H1 (cell line): ENCODE data around the gene PGP. TPM values are rescaled to one million over a fixed set of nuclear protein-coding genes. Genes with fewer than 3 reads are reported as not detected.

ENCODE experiments used
- CTCF ChIA-PET: fragments of 300-600 bp; sonication (Branson Sonifier 250); formaldehyde crosslinking; loops from one replicate; lab custom pipeline; 2021; ENCODE audit not compliant: partially characterized antibody; lab: Charles Lee
- POLR2A ChIA-PET: fragments of 300-600 bp; sonication (Branson Sonifier 250); formaldehyde crosslinking; loops from one replicate; lab custom pipeline; 2021; ENCODE audit warnings: inconsistent platforms; ENCODE audit not compliant: partially characterized antibody; lab: Charles Lee
- DNase-seq, 2 experiments: peaks; one replicate each; pipeline versions ENCODE4 v3.0.0 to v3.0.0-alpha.2; 2010 to 2022; ENCODE audit warnings: low spot score in 2 of 2, low read depth in 1 of 2, mixed read lengths in 1 of 2
- FAIRE-seq: peaks from 2 replicates; lab custom pipeline; 2011; peaks lifted over from hg19 to GRCh38; lab: Jason Lieb, UNC
- H2AFZ ChIP-seq: 2 replicates; pipeline ENCODE4 v1.8.1; 2012; ENCODE audit warnings: low read length, inconsistent platforms
- H2AK5ac ChIP-seq: 2 replicates; pipeline ENCODE4 v1.6.1; 2013; ENCODE audit warnings: low read depth, low read length
- H2BK120ac ChIP-seq: replicated peaks from 2 replicates; pipeline ENCODE3; 2013; ENCODE audit warnings: low read depth, low read length, inconsistent platforms
- H2BK12ac ChIP-seq: 2 replicates; pipeline ENCODE4 v1.6.1; 2013; ENCODE audit warnings: low read depth, low read length
- H2BK15ac ChIP-seq: 2 replicates; pipeline ENCODE4 v1.6.1; 2013; ENCODE audit warnings: low read length
- H2BK20ac ChIP-seq: 2 replicates; pipeline ENCODE4 v1.6.1; 2013; ENCODE audit warnings: low read length
- H2BK5ac ChIP-seq: 2 replicates; pipeline ENCODE4 v1.6.1; 2013; ENCODE audit warnings: low read depth, low read length
- H3K14ac ChIP-seq: 2 replicates; pipeline ENCODE4 v1.6.1; 2013; ENCODE audit warnings: inconsistent platforms; ENCODE audit not compliant: insufficient read length
- H3K18ac ChIP-seq: 2 replicates; pipeline ENCODE4 v1.6.1; 2013; ENCODE audit warnings: low read length; ENCODE audit errors: extremely low read depth
- H3K23ac ChIP-seq: 2 replicates; pipeline ENCODE4 v1.6.1; 2013; ENCODE audit warnings: inconsistent platforms; ENCODE audit not compliant: insufficient read length
- H3K23me2 ChIP-seq: 2 replicates; pipeline ENCODE4 v1.6.1; 2013; ENCODE audit warnings: low read depth, low read length
- H3K27ac ChIP-seq: 2 replicates; pipeline ENCODE4 v1.6.1; 2011; ENCODE audit warnings: low read depth, low read length, inconsistent platforms
- H3K27me3 ChIP-seq, 4 experiments: replicated peaks in 1 of 4; 1 replicate in 1 of 4; 2 replicates in 3 of 4; pipeline versions ENCODE4 v1.6.1 to v1.8.1; 2011 to 2013; ENCODE audit warnings: low read length in 3 of 4, mild to moderate bottlenecking in 3 of 4, inconsistent platforms in 2 of 4, mixed read lengths in 2 of 4, moderate library complexity in 1 of 4; ENCODE audit not compliant: control insufficient read depth in 3 of 4, insufficient read depth in 3 of 4; ENCODE audit errors: extremely low read depth in 1 of 4
- H3K36me3 ChIP-seq, 4 experiments: 2 replicates each; pipeline versions ENCODE4 v1.6.1 to v1.8.1; 2011 to 2013; ENCODE audit warnings: mild to moderate bottlenecking in 4 of 4, low read length in 3 of 4, moderate library complexity in 2 of 4, control low read depth in 1 of 4, inconsistent platforms in 1 of 4; ENCODE audit not compliant: insufficient read depth in 4 of 4, control insufficient read depth in 2 of 4
- H3K4ac ChIP-seq: replicated peaks from 2 replicates; pipeline ENCODE3; 2013; ENCODE audit warnings: low read length, low read depth, mixed read lengths, inconsistent platforms; ENCODE audit not compliant: insufficient read length
- H3K4me1 ChIP-seq, 4 experiments: replicated peaks in 1 of 4; 1 replicate in 1 of 4; 2 replicates in 3 of 4; pipeline versions ENCODE4 v1.6.1 to v1.8.1; 2011 to 2013; ENCODE audit warnings: low read length in 3 of 4, inconsistent platforms in 2 of 4, mixed read lengths in 1 of 4; ENCODE audit not compliant: insufficient read depth in 4 of 4, control insufficient read depth in 3 of 4
- H3K4me2 ChIP-seq, 2 experiments: 2 replicates each; pipeline versions ENCODE4 v1.6.1 to v1.8.1; 2011 to 2013; ENCODE audit warnings: low read depth in 2 of 2, low read length in 2 of 2, control low read depth in 1 of 2, inconsistent platforms in 1 of 2, mild to moderate bottlenecking in 1 of 2; ENCODE audit not compliant: insufficient read depth in 1 of 2
- H3K4me3 ChIP-seq, 4 experiments: fragments of 200-600, 300-600 bp in 1 of 4; sonication (generic), shearing (Covaris generic), sonication (Bioruptor Twin) in 1 of 4; 2 replicates each; pipeline versions ENCODE4 v1.5.1 to v1.8.1; 2011 to 2016; ENCODE audit warnings: low read length in 4 of 4, low read depth in 3 of 4, control low read depth in 2 of 4, inconsistent platforms in 2 of 4, mild to moderate bottlenecking in 2 of 4, mixed read lengths in 1 of 4, moderate library complexity in 1 of 4; ENCODE audit not compliant: insufficient read depth in 2 of 4; ENCODE audit errors: extremely low read depth in 1 of 4
- H3K56ac ChIP-seq: replicated peaks from 2 replicates; pipeline ENCODE3; 2013; ENCODE audit warnings: low read depth, mild to moderate bottlenecking, mixed read lengths, low read length, inconsistent platforms; ENCODE audit not compliant: insufficient read length
- H3K79me1 ChIP-seq: 2 replicates; pipeline ENCODE4 v1.6.1; 2013; ENCODE audit warnings: low read depth, low read length, control low read depth
- H3K79me2 ChIP-seq, 2 experiments: 2 replicates each; pipeline versions ENCODE4 v1.6.1 to v1.8.1; 2012 to 2013; ENCODE audit warnings: low read length in 2 of 2, mild to moderate bottlenecking in 2 of 2, inconsistent platforms in 1 of 2; ENCODE audit not compliant: insufficient read depth in 2 of 2, control insufficient read depth in 1 of 2
- H3K9ac ChIP-seq, 4 experiments: replicated peaks in 1 of 4; 1 replicate in 1 of 4; 2 replicates in 3 of 4; pipeline versions ENCODE4 v1.6.1 to v1.8.1; 2011 to 2013; ENCODE audit warnings: low read depth in 3 of 4, low read length in 3 of 4, control low read depth in 2 of 4, mild to moderate bottlenecking in 2 of 4, moderate library complexity in 2 of 4, inconsistent platforms in 1 of 4; ENCODE audit errors: extremely low read depth in 1 of 4
- H3K9me3 ChIP-seq, 2 experiments: 2 replicates each; pipeline versions ENCODE4 v1.6.1 to v1.8.1; 2012 to 2013; ENCODE audit warnings: mild to moderate bottlenecking in 2 of 2, moderate library complexity in 2 of 2, control low read depth in 1 of 2, inconsistent platforms in 1 of 2, low read depth in 1 of 2, low read length in 1 of 2, mixed read lengths in 1 of 2; ENCODE audit not compliant: insufficient read depth in 2 of 2
- H4K20me1 ChIP-seq, 2 experiments: replicated peaks in 1 of 2; 2 replicates each; pipeline versions ENCODE3 to v1.8.1; 2011 to 2013; ENCODE audit warnings: inconsistent platforms in 2 of 2, low read length in 2 of 2, mild to moderate bottlenecking in 1 of 2; ENCODE audit not compliant: insufficient read depth in 2 of 2, control insufficient read depth in 1 of 2
- H4K5ac ChIP-seq: 2 replicates; pipeline ENCODE4 v1.6.1; 2013; ENCODE audit warnings: low read length, low read depth, mixed read lengths, inconsistent platforms; ENCODE audit not compliant: insufficient read length
- H4K8ac ChIP-seq: 2 replicates; pipeline ENCODE4 v1.8.0; 2013; ENCODE audit warnings: mild to moderate bottlenecking, moderate library complexity, low read length, inconsistent platforms; ENCODE audit not compliant: insufficient read depth; ENCODE audit errors: extremely low read depth
- H4K91ac ChIP-seq: replicated peaks from 2 replicates; pipeline ENCODE3; 2013; ENCODE audit warnings: low read length, mixed read lengths, inconsistent platforms; ENCODE audit not compliant: insufficient read length
- CBX5 ChIP-seq: fragments of 300-800, 300-1000 bp; sonication (generic); IDR thresholded peaks from 2 replicates; pipeline ENCODE4 v1.7.1; 2016; ENCODE audit warnings: antibody characterized with exemption, low read length, low read depth
- POLR2A ChIP-seq, 2 experiments: IDR thresholded peaks; 1 replicate in 1 of 2; 2 replicates in 1 of 2; pipeline ENCODE4 v1.6.1; 2011; ENCODE audit warnings: low read depth in 2 of 2, low read length in 2 of 2, mild to moderate bottlenecking in 2 of 2; ENCODE audit errors: control extremely low read depth in 1 of 2
- POLR2AphosphoS5 ChIP-seq: IDR thresholded peaks from 2 replicates; pipeline ENCODE4 v1.6.1; 2011; ENCODE audit warnings: low read depth, low read length
- WGBS, 2 experiments: shearing (Covaris generic) in 1 of 2; methylation state at CpG; one replicate each; pipeline versions ENCODE4 v1.1.6 to v1.1.7; 2013 to 2015; ENCODE audit warnings: low lambda C conversion rate in 2 of 2, mixed read lengths in 2 of 2, inconsistent platforms in 1 of 2, low coverage in 1 of 2, missing lambda C conversion rate in 1 of 2; ENCODE audit not compliant: insufficient replicate concordance in 2 of 2, insufficient coverage in 1 of 2, insufficient read length in 1 of 2; ENCODE audit errors: extremely low coverage in 1 of 2, missing lambda C conversion rate in 1 of 2; 5-methylcytosine and 5-hydroxymethylcytosine counted together
- polyA plus RNA-seq, 7 experiments: library from polyadenylated mRNA; depleted of rRNA in 3 of 7; stranded (reverse) in 5 of 7; unstranded in 2 of 7; fragments of >200 nt in 5 of 7; fragments of 200-250 nt in 2 of 7; gene quantifications; 1 replicate in 5 of 7; 2 replicates in 1 of 7; 4 replicates in 1 of 7; pipeline versions ENCODE4 v1.2.1 to v1.2.3, GENCODE V29; 2011 to 2013; ENCODE audit warnings: missing spikeins in 2 of 7, mixed read lengths in 2 of 7
- total RNA-seq: library from RNA; stranded (reverse); fragmentation: NEBNext Ultra II Directional; extraction: Animal tissue kit (Norgen Biotek cat#: 25700); gene quantifications from 2 replicates; pipeline ENCODE4 v1.2.1, GENCODE V29; 2021
- TF ChIP-seq, protein P1 (sequence below): IDR thresholded peaks from 2 replicates; pipeline ENCODE4 v1.6.1; 2012; ENCODE audit warnings: low read length, inconsistent platforms

The PGP gene
- total and polyA plus RNA-seq, 2 of the 8 experiments (the other 6 are each of a cell fraction or from before 2014, with no cell fraction given) = 30.9 to 55.9 TPM

- H3K18ac ChIP-seq = no peak within 1 kb of the TSS
- no peak within 1 kb of the TSS for H3K4me3 ChIP-seq
- H3K36me3 ChIP-seq = peaks cover 8 to 42% (median 19%) of the 10 kb centered on the region in 4 experiments; a peak in 6 of 8 replicates
- POLR2A ChIA-PET = interaction anchor here (0.6 to 15.1 kb wide), 22 partner anchors 11 to 259 kb away, joined by 3 to 156 read pairs (median 4); partner anchors contain the start of genes CASKIN1, DNASE1L2, E4F1 and TRAF7
- no peak within 1 kb of the TSS for H3K56ac ChIP-seq
- H3K27ac ChIP-seq = no peak within 1 kb of the TSS
- H2BK15ac ChIP-seq = no peak within 1 kb of the TSS
- no peak within 1 kb of the TSS for H3K14ac ChIP-seq
- H4K91ac ChIP-seq = no peak within 1 kb of the TSS
- CTCF ChIA-PET = interaction anchor here (0.6 to 3.2 kb wide), 4 partner anchors 16 to 1872 kb away, joined by 3 to 20 read pairs (median 4); no protein-coding TSS in a partner anchor
- FAIRE-seq = no peak
- H3K23ac ChIP-seq = no peak within 1 kb of the TSS
- peak within 1 kb of the TSS; percentile 79 for H4K8ac ChIP-seq
- no peak within 1 kb of the TSS for H2BK5ac ChIP-seq
- no peaks in the 10 kb centered on the region for H3K27me3 ChIP-seq
- H3K4me2 ChIP-seq = no peak within 1 kb of the TSS
- H2AK5ac ChIP-seq = no peak within 1 kb of the TSS
- no peak within 1 kb of the TSS for H2BK12ac ChIP-seq
- no peak within 1 kb of the TSS for H4K5ac ChIP-seq
- H2BK120ac ChIP-seq = no peak within 1 kb of the TSS
- H3K9me3 ChIP-seq = no peaks in the 10 kb centered on the region
- H3K23me2 ChIP-seq = peaks cover 16% of the 10 kb centered on the region
- 78% methylated on average over 23 of the region's 24 CpGs; no CpG with 5 or more reads in 1 of the 2 experiments for WGBS, 2 experiments
- no peak within 1 kb of the TSS for H2BK20ac ChIP-seq
- no peak within 1 kb of the TSS for H3K4ac ChIP-seq
- peaks cover 10% of the 10 kb centered on the region for H3K79me1 ChIP-seq
- H2AFZ ChIP-seq = no peak within 1 kb of the TSS
- peaks cover 0 to 24% (median 9%) of the 10 kb centered on the region in 4 experiments; a peak in 6 of 7 replicates for H3K4me1 ChIP-seq
- peak within 1 kb of the TSS in 1 of 4 experiments; percentile 27; a peak in 1 of 7 replicates for H3K9ac ChIP-seq
- peaks cover 3 to 25% of the 10 kb centered on the region in 2 experiments; a peak in 3 of 4 replicates for H3K79me2 ChIP-seq
- peaks cover 8 to 42% of the 10 kb centered on the region in 2 experiments for H4K20me1 ChIP-seq
- DNase-seq = no peak
- TF ChIP-seq POLR2AphosphoS5 (peak; percentile 21), CBX5 (no peak), POLR2A (IDR thresholded peaks at IDR 0.05; ENCODE audit: control extremely low read depth in 1 of 2, low read depth in 2 of 2, low read length in 2 of 2) (peak in 1 of 2 experiments; percentile 30; a peak in 1 of 3 replicates)
- TF ChIP-seq, protein P1, sequence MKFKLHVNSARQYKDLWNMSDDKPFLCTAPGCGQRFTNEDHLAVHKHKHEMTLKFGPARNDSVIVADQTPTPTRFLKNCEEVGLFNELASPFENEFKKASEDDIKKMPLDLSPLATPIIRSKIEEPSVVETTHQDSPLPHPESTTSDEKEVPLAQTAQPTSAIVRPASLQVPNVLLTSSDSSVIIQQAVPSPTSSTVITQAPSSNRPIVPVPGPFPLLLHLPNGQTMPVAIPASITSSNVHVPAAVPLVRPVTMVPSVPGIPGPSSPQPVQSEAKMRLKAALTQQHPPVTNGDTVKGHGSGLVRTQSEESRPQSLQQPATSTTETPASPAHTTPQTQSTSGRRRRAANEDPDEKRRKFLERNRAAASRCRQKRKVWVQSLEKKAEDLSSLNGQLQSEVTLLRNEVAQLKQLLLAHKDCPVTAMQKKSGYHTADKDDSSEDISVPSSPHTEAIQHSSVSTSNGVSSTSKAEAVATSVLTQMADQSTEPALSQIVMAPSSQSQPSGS = 0 out of 2 replicates have a peak, but pooled peaks have one; percentile 2
These were observed 4.0 kb downstream of the PGP start, which contains the start of gene BRICD5 for GRCh38 chr16:2210386-2211365. TSS of gene BRICD5 (minus strand) at chr16:2210863. CDS start at chr16:2210833, 30 bp downstream.
